ENCODE measurements around the gene RMDN3. TPM values are rescaled to one million over a fixed set of nuclear protein-coding genes. Genes with fewer than 3 reads are reported as not detected.
A peak's percentile ranks its signal among the peaks of the same experiment; 100 is the strongest.

Gene RMDN3
- total and polyA plus RNA-seq, 4 donors: 21.1 to 29.2 (median 28.2) TPM

DNA sequence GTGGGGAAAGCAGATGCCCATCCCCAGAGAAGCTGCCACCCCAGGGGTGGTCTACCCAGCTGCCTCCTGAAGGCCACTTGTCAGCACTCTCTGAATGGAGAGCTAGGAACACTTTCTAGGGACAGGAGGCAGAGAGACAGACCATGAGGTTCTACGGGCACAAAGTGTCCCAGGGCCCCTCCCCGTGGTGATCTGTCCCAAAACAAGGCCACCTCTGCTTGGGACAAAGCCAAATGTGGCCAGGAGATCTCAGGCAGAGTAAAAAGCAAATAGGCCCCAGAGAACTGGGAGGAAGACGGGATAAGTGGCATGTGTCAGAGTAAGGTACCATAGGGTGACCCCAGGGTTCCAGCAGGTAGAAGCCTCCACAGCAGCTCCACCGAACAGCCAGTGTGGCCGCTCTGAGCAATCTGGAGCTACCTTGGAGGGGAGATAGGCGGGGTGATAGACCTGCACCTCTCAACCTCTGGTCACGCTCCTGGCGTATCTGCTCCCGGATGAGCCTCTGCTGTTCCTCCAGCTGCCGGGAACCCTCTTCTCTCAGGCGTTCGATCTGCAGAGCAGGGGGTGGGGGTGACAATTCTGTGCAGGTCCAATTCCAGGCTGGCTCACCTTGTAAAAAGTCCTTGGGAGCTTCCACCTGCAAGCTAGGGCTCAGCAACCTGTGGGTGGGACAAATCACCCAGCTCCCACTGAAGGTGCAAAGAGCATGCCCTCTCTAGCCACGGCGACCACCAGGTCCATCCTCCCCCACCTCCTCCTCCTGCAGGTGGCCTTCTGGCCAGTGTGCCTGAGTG is 20.9 kb upstream of the RMDN3 start:
- Histone ChIP-seq H3K9me3 (ENCODE audit: control insufficient read depth, low read length) (no peaks in the 10 kb centered on the region), H3K27ac (ENCODE audit: low read depth in 1 of 2, low read length in 2 of 2) (no peak overlapping the region), H3K27me3 (ENCODE audit: control insufficient read depth in 1 of 2, insufficient read depth in 2 of 2, low read length in 1 of 2) (no peaks in the 10 kb centered on the region), H3K36me3 (ENCODE audit: control insufficient read depth in 1 of 2, insufficient read depth in 2 of 2, low read length in 1 of 2) (peaks cover 0 to 2% of the 10 kb centered on the region in 2 donors), H3K4me3 (ENCODE audit: low read length in 2 of 2) (no peak overlapping the region), H3K4me1 (ENCODE audit: control insufficient read depth in 1 of 2, insufficient read depth in 2 of 2, low read length in 2 of 2) (no peaks in the 10 kb centered on the region)
- WGBS, 2 donors: 93% methylated on average over 14 of the region's 14 CpGs
- no peak for ATAC-seq (ENCODE audit: low FRiP score)
- intact Hi-C loops (cut with DNase I): no loop called here
- DNase-seq: peak in 1 of 2 donors; percentile 55

DNA sequence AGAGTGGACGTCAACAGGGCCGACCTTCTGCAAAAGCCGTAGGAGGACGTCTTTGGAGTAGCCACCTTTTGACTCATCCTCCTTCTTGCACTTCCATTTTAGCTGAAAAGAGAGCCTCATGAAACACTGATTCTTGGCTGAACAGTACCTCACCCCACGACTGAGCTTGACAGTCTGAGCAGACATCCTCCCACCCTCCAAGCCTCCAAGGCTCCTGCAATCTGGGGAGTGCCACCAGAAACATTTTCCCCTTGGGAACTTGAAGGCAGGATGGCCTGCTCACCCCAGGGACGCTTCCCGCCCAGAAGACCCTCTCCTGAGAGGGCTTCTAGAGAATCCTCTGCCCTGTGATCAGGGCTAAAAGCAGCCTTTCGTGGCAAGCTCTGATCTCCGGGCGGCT is 20.0 kb upstream of the RMDN3 start:
- ATAC-seq (ENCODE audit: low FRiP score): no peak
- Histone ChIP-seq H3K4me1 (ENCODE audit: control insufficient read depth in 1 of 2, insufficient read depth in 2 of 2, low read length in 2 of 2) (no peaks in the 10 kb centered on the region), H3K4me3 (ENCODE audit: low read length in 2 of 2) (no peak overlapping the region), H3K9me3 (ENCODE audit: control insufficient read depth, low read length) (no peaks in the 10 kb centered on the region), H3K36me3 (ENCODE audit: control insufficient read depth in 1 of 2, insufficient read depth in 2 of 2, low read length in 1 of 2) (peaks cover 0 to 2% of the 10 kb centered on the region in 2 donors), H3K27ac (ENCODE audit: low read depth in 1 of 2, low read length in 2 of 2) (no peak overlapping the region), H3K27me3 (ENCODE audit: control insufficient read depth in 1 of 2, insufficient read depth in 2 of 2, low read length in 1 of 2) (no peaks in the 10 kb centered on the region)
- intact Hi-C loops (cut with DNase I): no loop called here
- 93% methylated on average over 10 of the region's 10 CpGs for WGBS, 2 donors
- DNase-seq: peak in 1 of 2 donors; percentile 35

DNA sequence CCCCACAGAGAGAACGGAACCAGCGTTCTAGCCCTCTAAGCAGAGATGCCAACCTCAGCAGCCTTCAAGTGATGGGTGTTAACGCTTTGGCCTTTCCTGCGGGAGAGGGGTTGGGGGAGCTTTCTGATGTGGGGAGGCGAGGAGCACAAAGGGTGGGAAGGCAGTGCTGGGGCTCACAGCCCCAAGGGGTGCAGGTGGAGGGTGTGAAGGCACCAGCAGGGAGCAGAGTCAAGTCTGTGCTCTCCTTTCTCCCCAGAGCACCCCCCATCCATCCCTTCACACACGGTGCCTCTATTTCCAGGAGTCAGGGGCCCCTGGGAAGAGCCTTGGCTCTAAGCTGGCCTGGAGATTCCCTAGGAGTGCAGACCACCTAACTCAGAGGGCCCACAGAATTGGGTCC is 18.8 kb upstream of the RMDN3 start:
- H3K27ac ChIP-seq (ENCODE audit: low read depth in 1 of 2, low read length in 2 of 2): no peak overlapping the region
- WGBS, 2 donors: 90 to 92% methylated on average over 6 of the region's 6 CpGs
- H3K4me3 ChIP-seq (ENCODE audit: low read length in 2 of 2): no peak overlapping the region
- no peaks in the 10 kb centered on the region for H3K36me3 ChIP-seq (ENCODE audit: control insufficient read depth in 1 of 2, insufficient read depth in 2 of 2, low read length in 1 of 2)
- H3K4me1 ChIP-seq (ENCODE audit: control insufficient read depth in 1 of 2, insufficient read depth in 2 of 2, low read length in 2 of 2): no peaks in the 10 kb centered on the region
- peak in 1 of 2 donors; percentile 30 for DNase-seq
- no peaks in the 10 kb centered on the region for H3K9me3 ChIP-seq (ENCODE audit: control insufficient read depth, low read length)
- no peak for ATAC-seq (ENCODE audit: low FRiP score)
- intact Hi-C loops (cut with DNase I): no loop called here
- H3K27me3 ChIP-seq (ENCODE audit: control insufficient read depth in 1 of 2, insufficient read depth in 2 of 2, low read length in 1 of 2): no peaks in the 10 kb centered on the region

DNA sequence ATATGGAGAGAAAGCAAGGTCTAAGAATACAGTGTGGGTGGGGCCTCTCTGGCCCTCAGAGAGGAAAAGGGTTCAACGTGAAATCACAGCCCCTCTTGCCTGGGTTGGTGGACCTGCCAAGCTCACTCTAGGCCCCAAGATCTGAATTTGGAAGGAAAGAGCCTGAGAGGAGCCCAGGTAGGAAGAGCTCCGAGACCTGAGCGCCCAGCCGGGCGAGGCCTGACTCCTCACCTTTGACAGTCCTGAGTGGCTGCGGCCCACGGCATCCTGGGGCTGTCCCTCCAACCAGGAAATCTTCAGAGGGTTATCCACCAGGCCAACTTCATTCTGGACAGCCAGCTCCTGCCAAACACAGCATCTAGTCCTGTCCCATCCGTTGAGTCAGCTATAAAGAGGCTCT is 18.4 kb upstream of the RMDN3 start:
- ATAC-seq (ENCODE audit: low FRiP score): no peak
- intact Hi-C loops (cut with DNase I): no loop called here
- H3K36me3 ChIP-seq (ENCODE audit: control insufficient read depth in 1 of 2, insufficient read depth in 2 of 2, low read length in 1 of 2): no peaks in the 10 kb centered on the region

DNA sequence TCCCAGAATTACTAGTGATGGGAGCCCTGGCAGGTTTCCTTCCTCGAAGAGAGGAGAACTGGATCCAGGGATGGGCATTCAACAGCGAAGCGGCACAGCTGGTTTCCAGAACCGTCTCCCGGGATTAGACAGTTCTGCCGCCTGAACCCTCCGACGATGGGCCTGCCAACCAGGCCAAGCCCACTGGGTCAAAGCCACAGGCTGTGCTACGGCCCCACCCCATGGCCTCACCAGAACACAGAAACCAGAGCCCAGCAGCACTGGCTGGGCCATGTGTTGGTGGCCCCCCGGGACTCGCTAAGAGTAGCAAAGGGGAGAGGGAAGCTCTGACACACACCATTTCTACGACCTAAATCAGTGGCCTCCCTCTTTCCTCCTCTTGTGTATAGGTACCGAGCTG is 17.0 kb upstream of the RMDN3 start:
- 87 to 88% methylated on average over 13 of the region's 13 CpGs for WGBS, 2 donors
- no peak for DNase-seq

More for the DNA sequence above, 18.4 kb upstream of the RMDN3 start:
- H3K4me1 ChIP-seq (ENCODE audit: control insufficient read depth in 1 of 2, insufficient read depth in 2 of 2, low read length in 2 of 2): no peaks in the 10 kb centered on the region
- peak in 1 of 2 donors; percentile 39 for DNase-seq
- H3K27ac ChIP-seq (ENCODE audit: low read depth in 1 of 2, low read length in 2 of 2): no peak overlapping the region
- H3K4me3 ChIP-seq (ENCODE audit: low read length in 2 of 2): no peak overlapping the region
- H3K27me3 ChIP-seq (ENCODE audit: control insufficient read depth in 1 of 2, insufficient read depth in 2 of 2, low read length in 1 of 2): no peaks in the 10 kb centered on the region
- no peaks in the 10 kb centered on the region for H3K9me3 ChIP-seq (ENCODE audit: control insufficient read depth, low read length)
- WGBS, 2 donors: 91 to 92% methylated on average over 8 of the region's 8 CpGs

DNA sequence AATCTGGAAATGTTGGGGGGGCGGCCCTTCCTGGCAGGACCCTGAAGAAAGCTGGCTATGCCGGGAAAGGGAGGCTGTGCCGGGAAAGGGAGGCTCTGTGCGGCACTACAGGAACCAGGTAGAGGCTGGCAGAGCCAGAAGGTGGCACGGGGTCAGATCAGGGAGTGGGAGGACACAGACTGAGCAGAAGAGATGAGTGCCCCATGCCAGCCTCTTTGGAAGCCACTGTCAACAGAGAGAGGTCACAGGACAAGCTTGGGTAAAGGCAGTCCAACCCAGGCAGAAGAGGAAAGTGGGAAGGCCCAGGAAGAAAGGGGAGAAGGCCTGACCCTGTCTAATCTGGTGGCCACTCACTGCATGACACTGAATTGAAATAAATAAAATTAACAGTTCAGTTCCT is 16.2 kb upstream of the RMDN3 start:
- no peak for ATAC-seq (ENCODE audit: low FRiP score)
- Histone ChIP-seq H3K4me1 (ENCODE audit: control insufficient read depth in 1 of 2, insufficient read depth in 2 of 2, low read length in 2 of 2) (no peaks in the 10 kb centered on the region), H3K36me3 (ENCODE audit: control insufficient read depth in 1 of 2, insufficient read depth in 2 of 2, low read length in 1 of 2) (no peaks in the 10 kb centered on the region), H3K27me3 (ENCODE audit: control insufficient read depth in 1 of 2, insufficient read depth in 2 of 2, low read length in 1 of 2) (no peaks in the 10 kb centered on the region), H3K4me3 (ENCODE audit: low read length in 2 of 2) (no peak overlapping the region), H3K9me3 (ENCODE audit: control insufficient read depth, low read length) (no peaks in the 10 kb centered on the region), H3K27ac (ENCODE audit: low read depth in 1 of 2, low read length in 2 of 2) (no peak overlapping the region)
- no peak for DNase-seq
- 94 to 95% methylated on average over 5 of the region's 5 CpGs for WGBS, 2 donors
- intact Hi-C loops (cut with DNase I): no loop called here

More for the DNA sequence above, 17.0 kb upstream of the RMDN3 start:
- Histone ChIP-seq H3K36me3 (ENCODE audit: control insufficient read depth in 1 of 2, insufficient read depth in 2 of 2, low read length in 1 of 2) (no peaks in the 10 kb centered on the region), H3K4me1 (ENCODE audit: control insufficient read depth in 1 of 2, insufficient read depth in 2 of 2, low read length in 2 of 2) (no peaks in the 10 kb centered on the region), H3K9me3 (ENCODE audit: control insufficient read depth, low read length) (no peaks in the 10 kb centered on the region), H3K27ac (ENCODE audit: low read depth in 1 of 2, low read length in 2 of 2) (no peak overlapping the region), H3K27me3 (ENCODE audit: control insufficient read depth in 1 of 2, insufficient read depth in 2 of 2, low read length in 1 of 2) (no peaks in the 10 kb centered on the region), H3K4me3 (ENCODE audit: low read length in 2 of 2) (no peak overlapping the region)
- ATAC-seq (ENCODE audit: low FRiP score): no peak
- intact Hi-C loops (cut with DNase I): no loop called here

DNA sequence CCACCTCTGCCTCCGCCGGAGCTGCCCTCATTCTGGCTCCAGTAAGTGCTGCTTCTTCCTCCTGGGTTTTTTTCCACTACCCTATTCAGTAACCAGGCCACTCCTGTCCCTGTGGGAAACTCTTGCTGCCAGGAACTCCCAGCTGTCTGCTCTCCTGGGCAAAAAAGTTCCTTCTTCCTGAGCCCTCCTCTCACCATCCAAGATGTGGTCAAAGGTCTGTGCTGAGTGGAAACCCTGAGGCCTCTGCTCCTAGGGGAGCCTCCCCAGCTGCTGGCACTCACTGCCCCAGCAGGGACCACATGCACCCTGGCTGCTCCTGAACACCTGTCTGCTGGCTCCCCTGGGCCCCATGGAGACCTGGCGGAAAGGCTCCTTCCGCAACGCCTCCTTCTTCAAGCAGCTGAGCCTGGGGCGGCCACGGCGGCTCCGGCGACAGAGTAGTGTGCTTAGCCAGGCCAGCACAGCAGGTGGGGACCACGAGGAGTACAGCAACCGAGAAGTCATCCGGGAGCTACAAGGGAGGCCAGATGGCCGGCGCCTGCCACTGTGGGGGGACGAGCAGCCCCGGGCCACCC is 15.2 kb upstream of the RMDN3 start:
- Histone ChIP-seq H3K27ac (ENCODE audit: low read depth in 1 of 2, low read length in 2 of 2) (no peak overlapping the region), H3K27me3 (ENCODE audit: control insufficient read depth in 1 of 2, insufficient read depth in 2 of 2, low read length in 1 of 2) (no peaks in the 10 kb centered on the region), H3K36me3 (ENCODE audit: control insufficient read depth in 1 of 2, insufficient read depth in 2 of 2, low read length in 1 of 2) (no peaks in the 10 kb centered on the region), H3K4me3 (ENCODE audit: low read length in 2 of 2) (no peak overlapping the region), H3K9me3 (ENCODE audit: control insufficient read depth, low read length) (no peaks in the 10 kb centered on the region), H3K4me1 (ENCODE audit: control insufficient read depth in 1 of 2, insufficient read depth in 2 of 2, low read length in 2 of 2) (no peaks in the 10 kb centered on the region)
- DNase-seq (no peak), ATAC-seq (ENCODE audit: low FRiP score) (no peak)
- WGBS, 2 donors: 89 to 90% methylated on average over 17 of the region's 17 CpGs
- intact Hi-C loops (cut with DNase I): no loop called here

DNA sequence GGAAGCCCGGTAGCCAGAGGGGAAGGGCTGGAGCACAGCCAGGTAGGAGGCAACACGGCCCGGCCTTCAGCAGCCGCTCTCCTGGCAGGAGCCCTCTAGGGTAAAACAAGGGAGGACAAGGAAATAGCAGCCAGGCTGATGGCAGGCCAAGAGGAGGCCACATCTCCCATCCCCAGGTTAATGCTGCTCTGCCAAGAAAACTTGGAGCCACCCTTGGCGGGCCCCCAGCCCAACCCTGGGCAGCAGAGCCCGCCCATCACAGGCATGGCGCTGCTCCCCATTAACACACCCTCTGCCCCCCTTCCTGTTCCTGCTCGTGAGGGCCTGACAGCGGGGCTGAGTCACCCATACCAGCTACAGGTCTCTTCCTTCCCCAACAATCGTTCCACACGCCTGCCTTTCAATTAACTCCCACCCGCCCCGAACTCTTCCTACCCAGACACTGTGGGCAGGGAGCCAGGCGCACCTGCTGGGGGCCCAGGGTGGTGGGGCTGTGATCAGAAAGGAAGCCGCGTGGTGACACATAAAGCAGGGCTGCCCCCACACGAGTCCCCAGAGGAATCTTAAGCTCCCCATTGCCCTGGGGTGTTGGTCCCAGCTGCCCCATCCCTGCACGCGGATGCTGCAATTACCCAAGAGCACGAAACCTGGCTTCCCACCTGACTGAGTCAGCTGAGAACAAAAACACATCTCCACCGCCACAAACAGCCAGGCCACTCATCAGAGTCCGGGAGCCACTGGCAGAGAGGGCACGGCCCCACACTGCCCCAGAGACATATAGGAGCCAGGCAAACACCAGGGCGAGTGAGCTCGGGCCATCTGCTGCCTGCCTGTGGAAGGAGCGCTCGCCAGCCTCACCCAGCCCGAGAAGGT is 14.5 kb upstream of the RMDN3 start, which contains the start of gene C15orf62:
TSS of gene C15orf62 (plus strand) at position 707 of the 873 bp plus-strand sequence. CDS start 516 bp downstream, outside the sequence.
- Histone ChIP-seq H3K4me1 (ENCODE audit: control insufficient read depth in 1 of 2, insufficient read depth in 2 of 2, low read length in 2 of 2) (no peaks in the 10 kb centered on the region), H3K27ac (ENCODE audit: low read depth in 1 of 2, low read length in 2 of 2) (no peak within 1 kb of the TSS), H3K4me3 (ENCODE audit: low read length in 2 of 2) (no peak within 1 kb of the TSS), H3K36me3 (ENCODE audit: control insufficient read depth in 1 of 2, insufficient read depth in 2 of 2, low read length in 1 of 2) (no peaks in the 10 kb centered on the region), H3K27me3 (ENCODE audit: control insufficient read depth in 1 of 2, insufficient read depth in 2 of 2, low read length in 1 of 2) (no peaks in the 10 kb centered on the region), H3K9me3 (ENCODE audit: control insufficient read depth, low read length) (no peaks in the 10 kb centered on the region)
- DNase-seq (peak in 1 of 2 donors; percentile 55), ATAC-seq (ENCODE audit: low FRiP score) (no peak)
- intact Hi-C loops (cut with DNase I): loop anchor here (10.0 kb wide), 2 partner anchors 125 to 175 kb away; partner anchors contain the start of genes KNL1 (in 1 of the 2) and VPS18 (in 1 of the 2)
- WGBS, 2 donors: 75 to 77% methylated on average over 28 of the region's 28 CpGs

All from aorta (tissue), 5 donors.